Body of pancreas (tissue), 4 donors: ENCODE data around the gene ADH6. TPM values are rescaled to one million over a fixed set of nuclear protein-coding genes. Genes with fewer than 3 reads are reported as not detected.

Experiments
- ATAC-seq: fragments of 150-250 bp; one replicate; pipeline ENCODE4 v1.9.1; 2016
- DNase-seq, 4 donors: peaks; one replicate each; pipeline ENCODE4 v3.0.0-alpha.2; 2019
- H3K27ac ChIP-seq, 4 donors: fragments of 200-600 bp; sonication (generic); 1 replicate in 3 of 4; 2 replicates in 1 of 4; pipeline versions ENCODE4 v1.5.1 to v1.6.1; 2016 to 2019; ENCODE audit warnings: mild to moderate bottlenecking in 1 of 4, mixed read lengths in 1 of 4, moderate library complexity in 1 of 4
- H3K27me3 ChIP-seq, 2 donors: fragments of 200-600 bp; sonication (generic); one replicate each; pipeline ENCODE4 v1.6.0; 2016; ENCODE audit warnings: mild to moderate bottlenecking in 1 of 2
- H3K36me3 ChIP-seq, 2 donors: fragments of 200-600 bp; sonication (generic); replicated peaks in 1 of 2; 2 replicates each; pipeline ENCODE4 v1.5.1; 2016; ENCODE audit warnings: low read depth in 2 of 2; ENCODE audit not compliant: insufficient read depth in 1 of 2
- H3K4me1 ChIP-seq: fragments of 200-600 bp; sonication (generic); one replicate; pipeline ENCODE4 v1.6.0; 2016
- H3K4me3 ChIP-seq, 2 donors: fragments of 200-600 bp; sonication (generic); 1 replicate in 1 of 2; 2 replicates in 1 of 2; pipeline ENCODE4 v1.5.1; 2016 to 2019
- H3K9me3 ChIP-seq, 3 donors: fragments of 200-600 bp; sonication (generic); 1 replicate in 2 of 3; 2 replicates in 1 of 3; pipeline ENCODE4 v1.5.1; 2016
- POLR2A ChIP-seq, 3 donors: fragments of 450-650 bp; IDR thresholded peaks; one replicate each; pipeline ENCODE4 v1.6.1; 2016; ENCODE audit warnings: antibody characterized with exemption in 3 of 3, mild to moderate bottlenecking in 2 of 3
- WGBS, 2 donors: methylation state at CpG; one replicate each; pipeline ENCODE4 v1.1.5; 2017; 5-methylcytosine and 5-hydroxymethylcytosine counted together
- intact Hi-C: fragments of 100-400 bp; cut with DNase I; formaldehyde crosslinking; loops from one replicate; pipeline ENCODE4 v1.15.1; 2023
- total RNA-seq, 2 donors: library from RNA; depleted of rRNA; stranded (reverse); fragments of >200 nt; gene quantifications; one replicate each; pipeline ENCODE4 v1.1.0, GENCODE V29; 2016
- TF ChIP-seq, protein P1 (sequence below), 7 experiments: fragments of 450-650 bp in 4 of 7; fragments of 200-600 bp in 3 of 7; sonication (generic) in 3 of 7; IDR thresholded peaks; one replicate each; pipeline ENCODE4 v1.5.1; 2016 to 2019; ENCODE audit warnings: antibody characterized with exemption in 7 of 7

ADH6 gene
- total RNA-seq, 2 donors from 2014 or later = not detected

GRCh38 chr4:99165978-99166377 lies 53.1 kb downstream of the ADH6 start:
- no peak for TF ChIP-seq POLR2A (IDR thresholded peaks at IDR 0.05)
- TF ChIP-seq, protein P1, sequence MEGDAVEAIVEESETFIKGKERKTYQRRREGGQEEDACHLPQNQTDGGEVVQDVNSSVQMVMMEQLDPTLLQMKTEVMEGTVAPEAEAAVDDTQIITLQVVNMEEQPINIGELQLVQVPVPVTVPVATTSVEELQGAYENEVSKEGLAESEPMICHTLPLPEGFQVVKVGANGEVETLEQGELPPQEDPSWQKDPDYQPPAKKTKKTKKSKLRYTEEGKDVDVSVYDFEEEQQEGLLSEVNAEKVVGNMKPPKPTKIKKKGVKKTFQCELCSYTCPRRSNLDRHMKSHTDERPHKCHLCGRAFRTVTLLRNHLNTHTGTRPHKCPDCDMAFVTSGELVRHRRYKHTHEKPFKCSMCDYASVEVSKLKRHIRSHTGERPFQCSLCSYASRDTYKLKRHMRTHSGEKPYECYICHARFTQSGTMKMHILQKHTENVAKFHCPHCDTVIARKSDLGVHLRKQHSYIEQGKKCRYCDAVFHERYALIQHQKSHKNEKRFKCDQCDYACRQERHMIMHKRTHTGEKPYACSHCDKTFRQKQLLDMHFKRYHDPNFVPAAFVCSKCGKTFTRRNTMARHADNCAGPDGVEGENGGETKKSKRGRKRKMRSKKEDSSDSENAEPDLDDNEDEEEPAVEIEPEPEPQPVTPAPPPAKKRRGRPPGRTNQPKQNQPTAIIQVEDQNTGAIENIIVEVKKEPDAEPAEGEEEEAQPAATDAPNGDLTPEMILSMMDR (IDR thresholded peaks at IDR 0.05) = no peak
- peak overlapping the region in 3 of 4 donors; percentile 9 to 59 (median 54) for H3K27ac ChIP-seq

DNA sequence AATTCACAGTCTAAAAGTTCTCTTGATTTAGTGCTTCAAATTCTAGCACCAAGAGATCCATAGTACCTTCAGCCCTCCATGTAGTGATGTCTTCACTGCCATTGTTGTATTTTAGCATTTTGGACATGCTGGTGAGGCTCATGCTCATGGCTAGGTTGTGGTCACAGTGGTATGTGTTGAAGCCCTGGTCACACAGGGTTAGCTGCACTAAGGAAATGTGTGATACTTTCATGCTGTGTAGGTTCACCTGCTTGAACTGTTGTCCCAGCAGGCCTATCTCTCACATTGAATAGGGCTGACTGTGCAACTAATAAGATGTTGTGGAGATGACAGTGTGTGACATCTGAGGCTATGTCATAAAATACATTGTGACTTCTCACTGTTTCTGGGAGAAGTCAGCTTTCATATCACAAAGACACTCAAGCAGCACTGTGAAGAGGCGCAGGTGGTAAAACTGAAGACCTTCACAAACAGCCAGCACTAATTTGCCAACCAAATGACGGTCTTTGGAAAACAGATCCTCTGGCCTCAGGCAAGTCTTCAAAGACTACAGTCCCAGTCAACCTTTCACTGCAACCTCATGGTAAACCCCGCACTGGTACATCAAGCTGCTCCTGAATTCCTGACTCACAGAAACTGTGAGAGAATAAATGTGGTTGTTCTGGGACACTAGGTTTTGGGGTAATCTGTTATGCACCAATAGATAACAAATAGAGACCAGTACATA lies 57.5 kb downstream of the ADH6 start:
- H3K36me3 ChIP-seq = no peaks in the 10 kb centered on the region
- peaks cover 26% of the 10 kb centered on the region for H3K4me1 ChIP-seq
- H3K27me3 ChIP-seq = no peaks in the 10 kb centered on the region
- no peak for DNase-seq
- intact Hi-C loops = no loop called here
- TF ChIP-seq POLR2A (IDR thresholded peaks at IDR 0.05) = no peak
- TF ChIP-seq, protein P1 (IDR thresholded peaks at IDR 0.05) = no peak
- H3K4me3 ChIP-seq = no peak overlapping the region
- no peaks in the 10 kb centered on the region for H3K9me3 ChIP-seq
- 76 to 83% methylated on average over 2 to 3 of the region's 3 CpGs for WGBS, 2 donors
- ATAC-seq = no peak
- no peak overlapping the region for H3K27ac ChIP-seq

More at GRCh38 chr4:99165978-99166377, 53.1 kb downstream of the ADH6 start:
- Histone ChIP-seq H3K4me3 (no peak overlapping the region), H3K4me1 (peaks cover 18% of the 10 kb centered on the region), H3K36me3 (no peaks in the 10 kb centered on the region), H3K27me3 (no peaks in the 10 kb centered on the region), H3K9me3 (no peaks in the 10 kb centered on the region)
- intact Hi-C loops = no loop called here
- DNase-seq (peak in 2 of 4 donors; percentile 11 to 18), ATAC-seq (peak; percentile 78)
- 42 to 54% methylated on average over 1 of the region's 1 CpG for WGBS, 2 donors

GRCh38 chr4:99159699-99160098 lies 59.3 kb downstream of the ADH6 start:
- no peaks in the 10 kb centered on the region for H3K27me3 ChIP-seq
- WGBS, 2 donors = 51 to 69% methylated on average over 1 of the region's 1 CpG
- TF ChIP-seq, protein P1 (IDR thresholded peaks at IDR 0.05) = no peak
- no peak for TF ChIP-seq POLR2A (IDR thresholded peaks at IDR 0.05)
- H3K36me3 ChIP-seq = no peaks in the 10 kb centered on the region
- H3K4me1 ChIP-seq = peaks cover 32% of the 10 kb centered on the region
- no peak for ATAC-seq
- H3K27ac ChIP-seq = no peak overlapping the region
- H3K9me3 ChIP-seq = no peaks in the 10 kb centered on the region
- no peak for DNase-seq
- H3K4me3 ChIP-seq = no peak overlapping the region
- intact Hi-C loops = no loop called here

GRCh38 chr4:99157478-99157935 lies 61.5 kb downstream of the ADH6 start:
- DNase-seq = no peak
- H3K27me3 ChIP-seq = no peaks in the 10 kb centered on the region
- ATAC-seq = peak; percentile 84
- TF ChIP-seq POLR2A (IDR thresholded peaks at IDR 0.05) = no peak
- TF ChIP-seq, protein P1 (IDR thresholded peaks at IDR 0.05) = no peak
- no peaks in the 10 kb centered on the region for H3K36me3 ChIP-seq
- 12 to 14% methylated on average over 3 of the region's 3 CpGs for WGBS, 2 donors
- peaks cover 42% of the 10 kb centered on the region for H3K4me1 ChIP-seq
- intact Hi-C loops = no loop called here
- no peak overlapping the region for H3K4me3 ChIP-seq
- no peaks in the 10 kb centered on the region for H3K9me3 ChIP-seq
- peak overlapping the region; percentile 13 to 73 (median 48) for H3K27ac ChIP-seq

GRCh38 chr4:99156992-99157391 lies 62.1 kb downstream of the ADH6 start:
- intact Hi-C loops = no loop called here
- TF ChIP-seq, protein P1 (IDR thresholded peaks at IDR 0.05) = no peak
- TF ChIP-seq POLR2A (IDR thresholded peaks at IDR 0.05) = no peak
- Histone ChIP-seq H3K9me3 (no peaks in the 10 kb centered on the region), H3K4me1 (peaks cover 47% of the 10 kb centered on the region), H3K36me3 (no peaks in the 10 kb centered on the region), H3K4me3 (no peak overlapping the region), H3K27me3 (no peaks in the 10 kb centered on the region), H3K27ac (peak overlapping the region in 3 of 4 donors; percentile 46 to 73 (median 49))
- 15 to 30% methylated on average over 1 of the region's 1 CpG for WGBS, 2 donors
- ATAC-seq (no peak), DNase-seq (peak in 1 of 4 donors; percentile 15)
